Measurements from ENCODE around the gene APOL4.

DNA sequence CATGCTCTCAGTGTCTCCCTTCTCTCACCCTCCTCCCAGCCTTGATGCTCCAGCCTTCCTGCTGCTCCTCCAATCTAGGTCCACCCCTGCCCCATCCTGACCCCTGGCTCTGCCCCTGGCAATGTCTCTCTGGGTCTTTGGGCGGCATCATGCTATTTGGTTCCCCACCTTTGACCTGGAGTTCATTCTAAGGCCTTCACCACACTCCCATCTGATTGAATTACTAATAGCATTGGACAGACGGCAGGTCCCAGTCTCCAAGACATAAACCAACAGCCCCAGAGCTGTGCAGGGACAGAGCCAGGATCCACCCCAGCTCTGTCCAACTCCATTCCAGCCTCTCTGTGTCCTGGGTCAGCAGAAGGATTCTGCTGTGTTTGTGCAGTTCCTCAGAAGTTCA, 7.2 kb downstream of the APOL4 start:
- TF ChIP-seq, protein P1, sequence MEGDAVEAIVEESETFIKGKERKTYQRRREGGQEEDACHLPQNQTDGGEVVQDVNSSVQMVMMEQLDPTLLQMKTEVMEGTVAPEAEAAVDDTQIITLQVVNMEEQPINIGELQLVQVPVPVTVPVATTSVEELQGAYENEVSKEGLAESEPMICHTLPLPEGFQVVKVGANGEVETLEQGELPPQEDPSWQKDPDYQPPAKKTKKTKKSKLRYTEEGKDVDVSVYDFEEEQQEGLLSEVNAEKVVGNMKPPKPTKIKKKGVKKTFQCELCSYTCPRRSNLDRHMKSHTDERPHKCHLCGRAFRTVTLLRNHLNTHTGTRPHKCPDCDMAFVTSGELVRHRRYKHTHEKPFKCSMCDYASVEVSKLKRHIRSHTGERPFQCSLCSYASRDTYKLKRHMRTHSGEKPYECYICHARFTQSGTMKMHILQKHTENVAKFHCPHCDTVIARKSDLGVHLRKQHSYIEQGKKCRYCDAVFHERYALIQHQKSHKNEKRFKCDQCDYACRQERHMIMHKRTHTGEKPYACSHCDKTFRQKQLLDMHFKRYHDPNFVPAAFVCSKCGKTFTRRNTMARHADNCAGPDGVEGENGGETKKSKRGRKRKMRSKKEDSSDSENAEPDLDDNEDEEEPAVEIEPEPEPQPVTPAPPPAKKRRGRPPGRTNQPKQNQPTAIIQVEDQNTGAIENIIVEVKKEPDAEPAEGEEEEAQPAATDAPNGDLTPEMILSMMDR (IDR thresholded peaks at IDR 0.05), result no peak
- no peak for TF ChIP-seq POLR2A (IDR thresholded peaks at IDR 0.05)
